ENCODE results near the gene TRAT1.

Gene TRAT1

GRCh38 chr3:108861401-108861800 lies 38.8 kb downstream of the TRAT1 start:
- Histone ChIP-seq H3K27ac (ENCODE audit: low read depth, low read length) (no peak overlapping the region), H3K36me3 (ENCODE audit: control insufficient read depth, insufficient read depth, low read length) (no peaks in the 10 kb centered on the region), H3K9me3 (ENCODE audit: control insufficient read depth, insufficient read depth, low read length) (no peaks in the 10 kb centered on the region), H3K4me1 (ENCODE audit: control insufficient read depth, insufficient read depth, low read length) (peaks cover 19% of the 10 kb centered on the region), H3K27me3 (ENCODE audit: control insufficient read depth, insufficient read depth, low read length) (no peaks in the 10 kb centered on the region), H3K9ac (ENCODE audit: low read depth, low read length) (no peak overlapping the region), H3K4me3 (ENCODE audit: low read depth, low read length) (no peak overlapping the region)

GRCh38 chr3:108862865-108863798 lies 40.5 kb downstream of the TRAT1 start:
- Histone ChIP-seq H3K9me3 (ENCODE audit: control insufficient read depth, insufficient read depth, low read length) (no peaks in the 10 kb centered on the region), H3K4me1 (ENCODE audit: control insufficient read depth, insufficient read depth, low read length) (peaks cover 19% of the 10 kb centered on the region), H3K27me3 (ENCODE audit: control insufficient read depth, insufficient read depth, low read length) (no peaks in the 10 kb centered on the region), H3K4me3 (ENCODE audit: low read depth, low read length) (no peak overlapping the region), H3K27ac (ENCODE audit: low read depth, low read length) (no peak overlapping the region), H3K9ac (ENCODE audit: low read depth, low read length) (no peak overlapping the region), H3K36me3 (ENCODE audit: control insufficient read depth, insufficient read depth, low read length) (no peaks in the 10 kb centered on the region)

- no peak overlapping the region for H3K27ac ChIP-seq (ENCODE audit: low read depth, low read length)
- no peaks in the 10 kb centered on the region for H3K9me3 ChIP-seq (ENCODE audit: control insufficient read depth, insufficient read depth, low read length)
- H3K9ac ChIP-seq (ENCODE audit: low read depth, low read length), result no peak overlapping the region
- peaks cover 19% of the 10 kb centered on the region for H3K4me1 ChIP-seq (ENCODE audit: control insufficient read depth, insufficient read depth, low read length)
- H3K36me3 ChIP-seq (ENCODE audit: control insufficient read depth, insufficient read depth, low read length), result no peaks in the 10 kb centered on the region
- H3K4me3 ChIP-seq (ENCODE audit: low read depth, low read length), result no peak overlapping the region
- H3K27me3 ChIP-seq (ENCODE audit: control insufficient read depth, insufficient read depth, low read length), result no peaks in the 10 kb centered on the region
Observed at GRCh38 chr3:108863799-108864135, 41.2 kb downstream of the TRAT1 start.

- H3K9me3 ChIP-seq (ENCODE audit: control insufficient read depth, insufficient read depth, low read length), result no peaks in the 10 kb centered on the region
- H3K9ac ChIP-seq (ENCODE audit: low read depth, low read length), result no peak overlapping the region
- H3K27ac ChIP-seq (ENCODE audit: low read depth, low read length), result no peak overlapping the region
- no peak overlapping the region for H3K4me3 ChIP-seq (ENCODE audit: low read depth, low read length)
- H3K27me3 ChIP-seq (ENCODE audit: control insufficient read depth, insufficient read depth, low read length), result no peaks in the 10 kb centered on the region
- H3K36me3 ChIP-seq (ENCODE audit: control insufficient read depth, insufficient read depth, low read length), result no peaks in the 10 kb centered on the region
- H3K4me1 ChIP-seq (ENCODE audit: control insufficient read depth, insufficient read depth, low read length), result no peaks in the 10 kb centered on the region
Observed at GRCh38 chr3:108877901-108878300, 55.3 kb downstream of the TRAT1 start.

- no peaks in the 10 kb centered on the region for H3K4me1 ChIP-seq (ENCODE audit: control insufficient read depth, insufficient read depth, low read length)
- no peaks in the 10 kb centered on the region for H3K27me3 ChIP-seq (ENCODE audit: control insufficient read depth, insufficient read depth, low read length)
- H3K9ac ChIP-seq (ENCODE audit: low read depth, low read length), result no peak overlapping the region
- no peak overlapping the region for H3K27ac ChIP-seq (ENCODE audit: low read depth, low read length)
- H3K4me3 ChIP-seq (ENCODE audit: low read depth, low read length), result no peak overlapping the region
- no peaks in the 10 kb centered on the region for H3K9me3 ChIP-seq (ENCODE audit: control insufficient read depth, insufficient read depth, low read length)
- H3K36me3 ChIP-seq (ENCODE audit: control insufficient read depth, insufficient read depth, low read length), result no peaks in the 10 kb centered on the region
Observed at GRCh38 chr3:108879915-108880314, 57.3 kb downstream of the TRAT1 start.

- no peak overlapping the region for H3K4me3 ChIP-seq (ENCODE audit: low read depth, low read length)
- H3K4me1 ChIP-seq (ENCODE audit: control insufficient read depth, insufficient read depth, low read length), result peaks cover 3% of the 10 kb centered on the region
- no peak overlapping the region for H3K27ac ChIP-seq (ENCODE audit: low read depth, low read length)
- no peaks in the 10 kb centered on the region for H3K9me3 ChIP-seq (ENCODE audit: control insufficient read depth, insufficient read depth, low read length)
- no peaks in the 10 kb centered on the region for H3K36me3 ChIP-seq (ENCODE audit: control insufficient read depth, insufficient read depth, low read length)
- H3K27me3 ChIP-seq (ENCODE audit: control insufficient read depth, insufficient read depth, low read length), result no peaks in the 10 kb centered on the region
- H3K9ac ChIP-seq (ENCODE audit: low read depth, low read length), result no peak overlapping the region
Observed at GRCh38 chr3:108882762-108883161, 60.2 kb downstream of the TRAT1 start.

GRCh38 chr3:108883373-108883772 lies 60.8 kb downstream of the TRAT1 start:
- H3K9me3 ChIP-seq (ENCODE audit: control insufficient read depth, insufficient read depth, low read length), result no peaks in the 10 kb centered on the region
- no peaks in the 10 kb centered on the region for H3K27me3 ChIP-seq (ENCODE audit: control insufficient read depth, insufficient read depth, low read length)
- no peak overlapping the region for H3K4me3 ChIP-seq (ENCODE audit: low read depth, low read length)
- no peak overlapping the region for H3K27ac ChIP-seq (ENCODE audit: low read depth, low read length)
- peaks cover 6% of the 10 kb centered on the region for H3K4me1 ChIP-seq (ENCODE audit: control insufficient read depth, insufficient read depth, low read length)
- no peaks in the 10 kb centered on the region for H3K36me3 ChIP-seq (ENCODE audit: control insufficient read depth, insufficient read depth, low read length)
- H3K9ac ChIP-seq (ENCODE audit: low read depth, low read length), result no peak overlapping the region

GRCh38 chr3:108887121-108887520 lies 64.5 kb downstream of the TRAT1 start:
- H3K27ac ChIP-seq (ENCODE audit: low read depth, low read length), result no peak overlapping the region
- no peak overlapping the region for H3K9ac ChIP-seq (ENCODE audit: low read depth, low read length)
- H3K4me3 ChIP-seq (ENCODE audit: low read depth, low read length), result no peak overlapping the region
- no peaks in the 10 kb centered on the region for H3K36me3 ChIP-seq (ENCODE audit: control insufficient read depth, insufficient read depth, low read length)
- H3K9me3 ChIP-seq (ENCODE audit: control insufficient read depth, insufficient read depth, low read length), result no peaks in the 10 kb centered on the region
- H3K4me1 ChIP-seq (ENCODE audit: control insufficient read depth, insufficient read depth, low read length), result peaks cover 6% of the 10 kb centered on the region
- H3K27me3 ChIP-seq (ENCODE audit: control insufficient read depth, insufficient read depth, low read length), result no peaks in the 10 kb centered on the region

GRCh38 chr3:108887777-108888176 lies 65.2 kb downstream of the TRAT1 start:
- no peak overlapping the region for H3K27ac ChIP-seq (ENCODE audit: low read depth, low read length)
- no peak overlapping the region for H3K4me3 ChIP-seq (ENCODE audit: low read depth, low read length)
- H3K4me1 ChIP-seq (ENCODE audit: control insufficient read depth, insufficient read depth, low read length), result peaks cover 6% of the 10 kb centered on the region
- no peaks in the 10 kb centered on the region for H3K9me3 ChIP-seq (ENCODE audit: control insufficient read depth, insufficient read depth, low read length)
- no peak overlapping the region for H3K9ac ChIP-seq (ENCODE audit: low read depth, low read length)
- no peaks in the 10 kb centered on the region for H3K36me3 ChIP-seq (ENCODE audit: control insufficient read depth, insufficient read depth, low read length)
- no peaks in the 10 kb centered on the region for H3K27me3 ChIP-seq (ENCODE audit: control insufficient read depth, insufficient read depth, low read length)

GRCh38 chr3:108891833-108892232 lies 69.2 kb downstream of the TRAT1 start:
- Histone ChIP-seq H3K9ac (ENCODE audit: low read depth, low read length) (no peak overlapping the region), H3K27ac (ENCODE audit: low read depth, low read length) (no peak overlapping the region), H3K27me3 (ENCODE audit: control insufficient read depth, insufficient read depth, low read length) (no peaks in the 10 kb centered on the region), H3K4me1 (ENCODE audit: control insufficient read depth, insufficient read depth, low read length) (peaks cover 6% of the 10 kb centered on the region), H3K4me3 (ENCODE audit: low read depth, low read length) (no peak overlapping the region), H3K9me3 (ENCODE audit: control insufficient read depth, insufficient read depth, low read length) (no peaks in the 10 kb centered on the region), H3K36me3 (ENCODE audit: control insufficient read depth, insufficient read depth, low read length) (no peaks in the 10 kb centered on the region)

GRCh38 chr3:108894981-108895380 lies 72.4 kb downstream of the TRAT1 start:
- H3K36me3 ChIP-seq (ENCODE audit: control insufficient read depth, insufficient read depth, low read length), result no peaks in the 10 kb centered on the region
- no peaks in the 10 kb centered on the region for H3K9me3 ChIP-seq (ENCODE audit: control insufficient read depth, insufficient read depth, low read length)
- no peaks in the 10 kb centered on the region for H3K4me1 ChIP-seq (ENCODE audit: control insufficient read depth, insufficient read depth, low read length)
- no peak overlapping the region for H3K27ac ChIP-seq (ENCODE audit: low read depth, low read length)
- H3K27me3 ChIP-seq (ENCODE audit: control insufficient read depth, insufficient read depth, low read length), result no peaks in the 10 kb centered on the region
- no peak overlapping the region for H3K9ac ChIP-seq (ENCODE audit: low read depth, low read length)
- no peak overlapping the region for H3K4me3 ChIP-seq (ENCODE audit: low read depth, low read length)

Data from HUES48 (cell line).